GM10847 (cell line): ENCODE data around the gene ELK4.

ENCODE experiments used
- POLR2A ChIP-seq: IDR thresholded peaks from 2 replicates; pipeline ENCODE4 v1.6.1; 2011; ENCODE audit not compliant: insufficient read length; ENCODE audit errors: extremely low read depth

The ELK4 gene

DNA sequence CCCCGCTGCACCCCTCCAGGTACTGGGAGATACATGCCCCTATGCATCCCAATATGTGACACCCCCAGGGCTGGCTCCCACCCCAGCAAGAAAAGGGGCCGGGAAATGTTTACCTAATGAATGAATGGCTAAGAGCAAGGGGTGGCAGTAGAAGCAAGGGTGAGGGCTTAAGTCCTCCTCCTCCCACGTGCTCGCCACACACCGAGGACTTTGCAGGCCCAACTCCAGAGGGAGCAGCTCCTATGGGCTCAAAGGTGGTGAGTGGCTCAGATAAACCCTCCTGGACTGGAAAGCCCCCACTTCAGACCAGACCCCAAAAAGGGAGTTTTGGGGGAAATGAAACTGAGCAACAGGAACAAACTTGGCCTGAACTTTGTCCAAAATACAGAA, 37.1 kb upstream of the ELK4 start:
- no peak for TF ChIP-seq POLR2A

DNA sequence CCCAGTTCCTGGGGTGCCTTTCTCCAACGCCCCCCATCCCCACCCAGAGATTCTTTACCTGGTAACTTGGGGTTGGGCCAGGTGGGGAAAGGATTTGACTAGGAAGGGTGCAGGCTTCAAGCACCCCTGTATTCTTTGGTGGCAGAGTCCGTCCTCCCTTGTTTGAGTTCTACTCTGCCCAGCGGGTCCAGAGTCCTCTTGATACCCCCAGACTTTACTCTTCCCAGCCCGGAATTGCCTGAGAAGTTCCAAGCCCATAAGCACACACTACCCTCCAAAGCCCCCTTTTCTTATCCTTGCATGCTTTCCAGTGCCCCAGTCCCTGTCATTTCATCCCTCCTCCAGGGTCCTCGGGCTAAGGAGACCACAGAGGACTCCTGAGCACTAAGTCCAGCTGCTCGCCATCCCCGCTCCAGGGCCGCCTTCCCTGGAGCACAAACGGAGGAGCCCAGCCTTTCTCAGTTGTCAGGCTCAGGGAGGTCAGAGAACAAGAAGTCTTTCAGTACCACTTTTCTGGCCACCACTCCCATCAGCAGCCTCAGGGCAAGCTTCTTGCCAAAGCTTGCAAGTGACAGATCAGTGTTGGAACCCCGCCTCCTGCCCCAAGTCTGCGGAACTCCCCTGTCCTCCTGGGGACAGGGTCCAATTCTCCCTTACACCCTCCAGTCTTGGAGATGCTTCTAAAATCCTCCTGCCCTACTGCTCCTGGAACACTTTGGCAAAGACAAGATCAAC, 36.3 kb upstream of the ELK4 start:
- no peak for TF ChIP-seq POLR2A

DNA sequence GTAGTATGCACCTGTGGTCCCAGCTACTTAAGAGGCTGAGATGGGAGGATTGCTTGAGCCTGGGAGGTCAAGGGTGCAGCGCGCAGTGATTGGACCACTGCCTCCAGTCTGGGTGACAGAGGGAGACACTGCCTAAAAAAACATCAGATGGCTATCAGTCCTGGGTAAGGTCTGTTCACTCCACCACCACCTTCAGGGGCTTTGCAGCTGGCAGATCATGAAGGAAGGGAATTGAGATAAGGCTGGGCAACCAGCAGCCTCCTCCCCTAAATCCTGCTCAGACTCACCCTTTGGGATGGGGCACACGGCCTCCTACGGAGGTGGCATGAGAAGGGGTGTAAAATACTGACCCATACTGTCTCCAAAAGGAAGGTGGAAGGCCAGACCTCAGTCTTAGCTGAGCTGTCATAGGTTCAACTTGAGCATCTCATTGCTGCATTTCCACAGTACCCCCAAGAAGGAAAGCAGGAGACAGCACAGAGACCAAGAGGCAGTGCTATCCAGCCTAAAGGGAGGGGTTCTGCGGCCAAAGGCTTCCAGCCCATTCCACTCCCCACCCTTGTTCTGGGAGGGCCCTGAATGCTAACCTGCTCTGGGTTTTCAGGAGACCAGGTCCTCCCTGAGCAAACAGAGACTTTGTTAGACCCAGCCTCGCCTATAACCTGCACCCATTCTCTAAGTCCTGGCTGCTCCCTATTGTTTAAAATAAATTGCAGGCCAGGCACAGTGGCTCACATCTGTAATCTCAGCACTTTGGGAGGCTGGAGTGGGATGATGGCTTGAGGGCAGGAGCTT, 34.8 kb upstream of the ELK4 start:
- no peak for TF ChIP-seq POLR2A

DNA sequence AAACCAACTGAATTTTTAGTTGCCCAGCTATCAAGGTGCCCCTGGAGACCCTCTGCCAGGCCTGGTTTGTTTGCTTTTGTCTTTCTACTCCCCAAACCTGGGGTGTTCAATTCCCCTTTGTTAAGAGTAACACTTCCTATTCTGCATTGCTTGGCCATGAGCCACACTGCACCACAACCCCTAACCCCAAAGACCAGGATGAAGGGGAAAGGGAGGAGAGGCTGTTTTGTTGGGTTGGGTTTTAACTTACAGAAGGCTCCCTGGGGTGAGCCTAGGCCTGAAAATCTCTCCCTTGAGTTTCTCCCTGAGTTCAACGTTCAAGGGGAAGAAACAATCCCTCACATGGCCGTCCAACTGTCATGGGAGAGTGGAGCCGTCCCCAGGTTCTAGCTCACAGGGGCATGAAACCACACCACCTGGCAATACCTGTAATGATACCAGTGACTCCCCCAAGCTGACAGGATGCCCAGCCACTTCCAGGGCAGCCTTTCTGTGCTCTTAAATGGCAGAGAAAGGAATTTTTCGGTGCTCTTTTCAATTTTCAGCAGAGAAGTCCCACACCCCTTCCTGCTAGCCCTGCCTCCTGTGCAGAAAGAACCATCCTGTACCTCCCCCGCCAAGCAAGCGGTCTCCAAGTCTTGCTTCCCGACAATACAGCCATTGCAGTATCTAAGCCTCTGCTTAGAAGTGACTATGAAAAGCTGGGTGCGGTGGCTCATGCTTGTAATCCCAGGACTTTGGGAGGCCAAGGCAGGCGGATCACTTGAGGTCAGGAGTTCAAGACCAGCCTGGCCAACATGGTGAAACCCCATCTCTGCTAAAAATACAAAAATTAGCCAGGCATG, 33.6 kb upstream of the ELK4 start:
- TF ChIP-seq POLR2A, result no peak

DNA sequence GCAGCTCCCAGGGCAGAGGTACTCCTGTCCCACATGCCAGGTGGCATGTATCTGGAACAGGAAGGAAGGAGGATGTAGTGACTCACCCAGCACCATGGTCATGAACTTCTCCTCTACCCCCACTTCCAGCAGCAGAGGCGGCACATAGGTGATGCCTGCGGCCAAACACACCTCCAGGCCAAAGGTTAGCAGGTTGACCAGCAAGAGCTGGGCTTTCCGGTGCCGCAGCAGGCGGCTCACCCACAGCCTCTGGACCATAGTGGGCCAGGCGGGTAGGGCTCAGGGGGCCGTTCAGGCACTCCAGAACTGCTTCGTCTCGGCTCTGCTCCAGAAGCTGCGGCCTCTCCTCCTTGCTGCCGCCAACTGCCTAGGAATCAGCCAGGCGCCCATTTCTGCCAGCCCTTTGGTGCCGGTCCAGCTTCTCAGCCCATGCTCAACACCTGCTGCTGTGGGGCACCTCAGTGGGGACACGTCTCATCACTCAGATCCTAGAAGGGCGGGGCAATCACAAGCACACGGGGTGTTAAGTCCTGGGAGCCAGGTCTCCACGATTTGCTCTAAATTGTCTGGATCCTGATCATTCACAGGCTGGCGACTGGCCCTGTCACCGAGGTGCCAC, 32.7 kb upstream of the ELK4 start:
- TF ChIP-seq POLR2A, result no peak

DNA sequence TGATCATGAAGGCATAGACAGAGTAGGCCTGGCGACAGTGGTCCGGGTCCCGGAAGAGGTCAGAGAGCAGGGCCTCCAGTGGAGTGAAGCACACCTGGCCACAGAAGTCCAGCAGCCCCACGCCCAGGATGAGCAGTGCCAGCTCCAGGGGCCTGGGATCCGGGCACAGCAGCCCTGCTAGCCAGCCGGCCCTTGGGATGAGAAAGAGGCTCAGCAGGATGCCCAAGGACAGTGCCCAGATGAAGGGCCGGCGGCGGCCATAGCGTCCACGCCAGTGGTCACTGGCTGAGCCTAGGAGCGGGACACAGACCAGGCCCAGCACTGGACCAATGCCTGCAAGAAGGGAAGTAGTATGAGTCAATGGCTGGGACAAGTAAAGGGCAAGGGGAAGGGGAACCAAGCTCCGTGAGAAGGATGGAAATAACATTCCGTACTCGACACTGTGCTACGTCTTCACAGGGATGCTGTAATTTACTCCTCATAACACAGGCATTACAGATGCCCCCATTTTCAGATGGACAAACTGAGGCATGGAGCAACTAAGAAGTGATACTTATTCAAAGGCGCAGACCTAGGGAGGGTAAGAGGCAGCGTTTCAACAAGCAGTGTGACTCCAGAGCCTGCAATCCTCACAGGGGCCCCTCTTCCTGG, 31.6 kb upstream of the ELK4 start:
- TF ChIP-seq POLR2A, result no peak

DNA sequence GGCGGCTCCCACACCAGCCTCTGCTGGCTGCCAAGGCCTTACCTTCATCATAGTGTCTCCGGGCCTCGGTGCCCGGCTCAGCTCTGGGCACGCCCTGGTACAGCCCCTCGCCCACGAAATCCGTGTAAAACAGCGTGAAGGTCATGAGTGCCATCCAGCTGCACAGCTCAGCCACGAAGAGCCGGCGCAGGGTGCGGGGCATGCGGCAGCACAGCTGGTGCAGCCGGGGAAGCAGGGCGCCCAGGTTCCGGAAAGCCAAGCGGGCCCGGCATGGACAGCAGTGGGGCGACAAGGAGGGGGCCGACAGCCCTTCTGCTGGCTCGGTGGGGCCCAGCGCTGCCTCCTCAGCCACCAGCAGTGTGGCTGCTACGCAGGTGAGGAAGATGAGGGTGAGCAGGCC, 31.0 kb upstream of the ELK4 start:
- TF ChIP-seq POLR2A, result no peak

DNA sequence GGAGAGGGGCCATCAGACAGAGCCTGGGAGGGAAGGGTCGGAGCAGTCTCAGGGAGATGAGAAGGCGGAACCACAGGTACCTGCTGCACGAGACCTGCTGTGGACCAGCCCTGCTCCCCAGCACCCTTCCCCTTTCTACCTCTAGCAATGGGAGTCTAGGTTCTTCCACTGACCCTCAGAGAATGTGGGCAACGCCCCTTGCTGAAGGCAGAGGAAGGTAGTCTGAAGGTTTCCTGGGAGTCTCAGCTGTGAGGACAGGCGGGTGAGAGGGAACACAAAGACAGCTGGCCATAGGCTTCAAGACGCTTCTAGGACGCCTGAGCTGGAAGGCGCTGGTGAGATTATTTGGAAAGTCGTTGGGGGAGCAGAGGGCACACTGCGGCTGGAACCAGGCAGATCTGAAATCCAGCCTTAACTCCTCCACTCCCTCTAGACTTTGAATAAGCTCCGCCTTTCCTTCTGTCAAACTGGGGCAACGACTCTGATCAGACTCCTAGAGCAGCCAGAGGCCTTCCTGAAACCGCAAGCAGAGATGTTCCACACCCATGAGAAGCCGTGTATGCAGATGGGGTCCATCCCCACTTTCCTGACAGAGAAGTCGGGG, 30.4 kb upstream of the ELK4 start:
- TF ChIP-seq POLR2A, result no peak

DNA sequence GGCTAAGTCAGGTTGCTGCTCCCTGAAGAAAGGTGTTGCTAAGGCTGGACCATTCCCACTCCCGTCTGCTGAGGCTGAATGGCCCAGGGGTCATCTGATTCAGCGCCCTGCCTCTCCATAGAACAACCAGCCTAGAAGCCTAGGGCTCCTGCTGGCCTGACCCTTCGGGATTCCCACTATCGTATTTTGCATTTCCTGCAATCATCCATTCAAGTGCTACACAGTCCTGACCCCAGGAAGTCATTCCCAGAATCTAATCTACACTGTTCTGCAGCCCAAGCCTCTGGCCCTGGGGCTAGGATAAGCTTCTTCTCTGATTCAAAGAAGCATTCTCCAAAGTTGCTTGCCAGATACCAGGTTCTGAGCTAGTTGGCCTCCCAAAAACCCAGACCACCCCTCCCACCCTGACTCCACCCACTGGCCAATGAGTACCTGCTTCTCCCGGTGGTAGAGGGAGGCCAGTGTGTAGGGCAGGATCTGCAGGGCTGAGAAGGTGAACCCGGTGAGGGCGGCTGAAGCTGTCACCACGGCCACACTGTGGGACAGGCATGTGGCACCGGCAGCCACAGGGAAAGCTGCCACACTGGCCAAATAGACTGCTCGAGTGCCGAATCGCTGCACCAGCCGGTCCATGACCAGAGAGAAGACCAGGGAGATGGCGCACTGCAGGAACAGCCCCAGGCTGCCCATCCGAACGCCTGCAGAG, 29.8 kb upstream of the ELK4 start:
- TF ChIP-seq POLR2A, result no peak

DNA sequence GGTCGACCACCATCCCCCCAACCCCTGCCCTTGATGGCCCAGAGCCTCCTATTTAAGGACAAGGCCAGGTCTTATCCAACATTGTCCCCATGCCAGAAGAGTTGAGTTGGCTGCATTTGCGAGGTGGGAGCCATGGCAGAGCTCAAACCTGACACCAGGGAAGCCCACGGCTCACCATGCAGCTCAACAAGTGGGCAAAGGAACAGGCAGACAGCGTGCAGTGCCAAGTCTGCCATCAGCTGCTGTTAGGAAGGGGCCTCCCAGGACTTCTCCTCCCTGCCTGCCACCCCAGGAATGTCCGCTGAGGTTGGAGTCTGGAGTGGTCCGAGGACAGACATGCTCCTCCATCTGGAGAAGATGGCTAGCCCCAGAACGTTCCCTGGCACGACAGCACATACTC, 28.6 kb upstream of the ELK4 start:
- TF ChIP-seq POLR2A, result no peak

DNA sequence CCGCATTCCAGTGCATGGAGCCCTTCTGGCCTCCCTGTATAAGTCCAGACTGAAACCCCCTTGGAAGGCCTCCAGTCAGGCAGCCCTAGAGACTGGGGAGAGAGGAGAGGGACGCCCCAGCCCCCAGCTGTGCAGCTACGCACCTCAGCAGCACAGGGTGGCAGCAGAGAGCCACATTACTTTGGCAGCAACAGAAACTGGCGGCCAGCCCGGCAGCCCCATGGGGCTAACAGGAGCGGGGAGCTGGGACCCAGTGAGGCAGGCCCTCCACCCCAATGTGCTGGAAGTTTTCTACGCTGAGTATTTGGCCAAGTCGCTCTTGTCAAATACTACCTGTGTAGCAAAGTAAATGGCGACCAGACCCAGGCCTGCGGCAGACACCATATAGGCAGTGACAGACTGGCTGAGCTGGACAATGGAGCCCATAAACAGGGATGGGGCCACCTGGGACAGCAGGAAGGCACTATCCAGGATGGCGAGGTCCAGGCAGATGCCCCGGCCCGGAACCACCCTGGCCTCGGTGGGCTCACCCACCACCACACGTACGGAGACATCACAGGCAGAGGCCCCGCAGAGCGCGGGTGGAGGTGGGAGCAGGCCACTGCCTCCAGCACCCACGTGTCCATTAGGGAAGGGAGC, 27.3 kb upstream of the ELK4 start:
- TF ChIP-seq POLR2A, result no peak

DNA sequence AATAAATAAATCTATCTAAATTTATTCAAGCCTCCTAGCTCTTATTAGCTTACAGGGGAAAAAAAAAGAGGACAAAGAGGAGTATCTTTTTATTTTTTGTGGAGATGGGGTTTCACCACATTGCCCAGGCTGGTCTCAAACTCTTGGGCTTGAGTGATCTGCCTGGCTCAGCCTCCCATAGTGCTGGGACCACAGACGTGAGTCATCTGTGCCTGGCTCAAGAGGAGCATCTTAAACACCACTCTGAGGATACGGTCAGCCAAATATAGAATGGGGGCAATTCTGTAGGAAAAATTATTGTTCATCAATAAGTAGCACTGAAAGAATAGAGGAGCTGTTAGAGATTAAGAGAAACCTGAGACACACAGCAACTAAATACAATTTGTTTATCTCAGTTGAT, 24.4 kb upstream of the ELK4 start:
- TF ChIP-seq POLR2A, result no peak

DNA sequence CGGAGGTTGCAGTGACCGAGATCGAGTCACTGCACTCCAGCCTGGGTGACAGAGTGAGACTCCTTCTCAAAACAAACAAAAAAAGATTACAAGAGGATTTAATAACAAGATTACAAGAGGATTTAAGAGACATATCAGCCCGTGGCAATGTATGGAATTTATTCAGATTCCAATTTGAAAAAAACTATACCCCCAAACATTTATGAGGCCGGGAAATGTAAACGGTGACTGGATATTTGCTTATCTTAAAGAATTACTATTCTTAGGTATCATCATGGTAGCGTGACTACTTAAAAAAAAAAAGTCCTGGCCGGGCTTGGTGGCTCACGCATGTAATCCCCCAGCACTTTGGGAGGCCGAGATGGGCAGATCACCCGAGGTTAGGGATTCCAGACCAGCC, 21.2 kb upstream of the ELK4 start:
- TF ChIP-seq POLR2A, result no peak
